Fibroblast of lung (primary cell): ENCODE data around the gene TUBB2A. TPM values are rescaled to one million over a fixed set of nuclear protein-coding genes. Genes with fewer than 3 reads are reported as not detected.

Experiments
- DNase-seq, 2 donors: peaks; one replicate each; pipeline versions ENCODE4 v3.0.0 to v3.0.0-alpha.2; 2010; ENCODE audit warnings: low read depth in 2 of 2
- H2AFZ ChIP-seq: 2 replicates; pipeline ENCODE4 v1.5.1; 2012; ENCODE audit warnings: low read length, control low read depth, inconsistent platforms
- H3K27ac ChIP-seq: 2 replicates; pipeline ENCODE4 v1.5.1; 2011; ENCODE audit warnings: low read length, control low read depth; ENCODE audit not compliant: insufficient read depth
- H3K27me3 ChIP-seq: 2 replicates; pipeline ENCODE4 v1.5.1; 2011; ENCODE audit warnings: mild to moderate bottlenecking, low read length; ENCODE audit not compliant: control insufficient read depth, insufficient read depth
- H3K36me3 ChIP-seq: 2 replicates; pipeline ENCODE4 v1.5.1; 2011; ENCODE audit warnings: low read length; ENCODE audit not compliant: control insufficient read depth, insufficient read depth
- H3K4me1 ChIP-seq: 2 replicates; pipeline ENCODE4 v1.5.1; 2011; ENCODE audit warnings: low read length; ENCODE audit not compliant: control insufficient read depth, insufficient read depth; ENCODE audit errors: extremely low read depth
- H3K4me2 ChIP-seq: 2 replicates; pipeline ENCODE4 v1.5.1; 2011; ENCODE audit warnings: low read length, control low read depth; ENCODE audit not compliant: insufficient read depth; ENCODE audit errors: extremely low read depth
- H3K4me3 ChIP-seq, 4 experiments: fragments of 200-600 bp in 1 of 4; sonication (generic) in 1 of 4; replicated peaks in 1 of 4; 2 replicates each; pipeline ENCODE4 v1.5.1; 2011 to 2016; ENCODE audit warnings: low read length in 4 of 4, low read depth in 3 of 4, mild to moderate bottlenecking in 3 of 4, control low read depth in 2 of 4, inconsistent platforms in 1 of 4, mixed read lengths in 1 of 4; ENCODE audit not compliant: insufficient read depth in 1 of 4; ENCODE audit errors: control extremely low read depth in 1 of 4
- H3K79me2 ChIP-seq: 2 replicates; pipeline ENCODE4 v1.5.1; 2012; ENCODE audit warnings: mild to moderate bottlenecking, low read length, inconsistent platforms; ENCODE audit not compliant: control insufficient read depth, insufficient read depth
- H3K9ac ChIP-seq: 2 replicates; pipeline ENCODE4 v1.5.1; 2011; ENCODE audit warnings: mild to moderate bottlenecking, low read length, control low read depth; ENCODE audit not compliant: insufficient read depth
- H3K9me3 ChIP-seq: 2 replicates; pipeline ENCODE4 v1.5.1; 2012; ENCODE audit warnings: low read depth, low read length; ENCODE audit not compliant: control insufficient read depth, insufficient read depth
- H4K20me1 ChIP-seq: 2 replicates; pipeline ENCODE4 v1.5.1; 2011; ENCODE audit warnings: low read length; ENCODE audit not compliant: control insufficient read depth, insufficient read depth; ENCODE audit errors: extremely low read depth
- CTCF ChIP-seq, 2 donors: IDR thresholded peaks in 1 of 2; conservative IDR thresholded peaks in 1 of 2; 1 replicate in 1 of 2; 2 replicates in 1 of 2; pipeline ENCODE4 v1.5.1; 2011 to 2012; ENCODE audit warnings: low read length in 2 of 2, control low read depth in 1 of 2, inconsistent platforms in 1 of 2, low read depth in 1 of 2, mild to moderate bottlenecking in 1 of 2
- EZH2 ChIP-seq: IDR thresholded peaks from 2 replicates; pipeline ENCODE4 v1.5.1; 2012; ENCODE audit warnings: low read length, control low read depth, mild to moderate bottlenecking; ENCODE audit errors: missing control alignments
- polyA plus RNA-seq, 2 donors: library from polyadenylated mRNA; depleted of rRNA in 1 of 2; stranded (reverse) in 1 of 2; unstranded in 1 of 2; fragments of >200 nt; gene quantifications; 2 replicates each; pipeline ENCODE4 v1.2.1, GENCODE V29; 2011 to 2012; ENCODE audit warnings: missing spikeins in 1 of 2
- total RNA-seq: library from RNA; depleted of rRNA; stranded (reverse); fragments of >200 nt; gene quantifications from 2 replicates; pipeline ENCODE4 v1.2.1, GENCODE V29; 2014

Gene TUBB2A
- total and polyA plus RNA-seq, 2 donors (not counting 1 experiment from before 2014, with no cell fraction given), result 54.3 to 133 TPM

- H3K4me2 ChIP-seq, result no peak overlapping the region
Observed at GRCh38 chr6:3125815-3126214, 31.5 kb downstream of the TUBB2A start.

GRCh38 chr6:3124667-3125066 lies 32.7 kb downstream of the TUBB2A start:
- no peaks in the 10 kb centered on the region for H3K4me1 ChIP-seq
- H4K20me1 ChIP-seq, result no peaks in the 10 kb centered on the region
- H2AFZ ChIP-seq, result no peak overlapping the region
- H3K4me2 ChIP-seq, result no peak overlapping the region
- no peaks in the 10 kb centered on the region for H3K36me3 ChIP-seq
- no peaks in the 10 kb centered on the region for H3K27me3 ChIP-seq
- no peak overlapping the region for H3K27ac ChIP-seq
- no peaks in the 10 kb centered on the region for H3K9me3 ChIP-seq
- H3K9ac ChIP-seq, result no peak overlapping the region
- H3K4me3 ChIP-seq, result no peak overlapping the region
- TF ChIP-seq CTCF (conservative IDR thresholded peaks at IDR 0.05 in 1 of 2, IDR thresholded peaks at IDR 0.05 in 1 of 2; ENCODE audit: low read depth in 1 of 2, low read length in 2 of 2) (no peak), EZH2 (no peak)
- H3K79me2 ChIP-seq, result no peaks in the 10 kb centered on the region
- no peak for DNase-seq

More at GRCh38 chr6:3125815-3126214, 31.5 kb downstream of the TUBB2A start:
- no peak for TF ChIP-seq EZH2
- no peak for TF ChIP-seq CTCF (conservative IDR thresholded peaks at IDR 0.05 in 1 of 2, IDR thresholded peaks at IDR 0.05 in 1 of 2; ENCODE audit: low read depth in 1 of 2, low read length in 2 of 2)
- H3K27me3 ChIP-seq, result no peaks in the 10 kb centered on the region
- no peak overlapping the region for H3K4me3 ChIP-seq
- no peaks in the 10 kb centered on the region for H3K4me1 ChIP-seq
- H2AFZ ChIP-seq, result no peak overlapping the region
- H3K36me3 ChIP-seq, result peaks cover 3% of the 10 kb centered on the region
- no peaks in the 10 kb centered on the region for H3K9me3 ChIP-seq
- no peaks in the 10 kb centered on the region for H3K79me2 ChIP-seq
- no peaks in the 10 kb centered on the region for H4K20me1 ChIP-seq
- no peak overlapping the region for H3K27ac ChIP-seq
- no peak overlapping the region for H3K9ac ChIP-seq
- DNase-seq, result no peak

GRCh38 chr6:3122823-3123182 lies 34.5 kb downstream of the TUBB2A start:
- Histone ChIP-seq H3K9ac (no peak overlapping the region), H3K79me2 (no peaks in the 10 kb centered on the region), H3K36me3 (no peaks in the 10 kb centered on the region), H3K4me3 (no peak overlapping the region), H3K9me3 (no peaks in the 10 kb centered on the region), H2AFZ (no peak overlapping the region), H4K20me1 (no peaks in the 10 kb centered on the region), H3K4me1 (no peaks in the 10 kb centered on the region), H3K4me2 (no peak overlapping the region), H3K27me3 (no peaks in the 10 kb centered on the region), H3K27ac (no peak overlapping the region)
- DNase-seq, result no peak
- no peak for TF ChIP-seq CTCF (conservative IDR thresholded peaks at IDR 0.05 in 1 of 2, IDR thresholded peaks at IDR 0.05 in 1 of 2; ENCODE audit: low read depth in 1 of 2, low read length in 2 of 2)
- no peak for TF ChIP-seq EZH2
